T-helper 2 cell (primary cell): ENCODE measurements around the gene ZBTB5.
"Not testable (repeated sequence)": the region's sequence is repeated elsewhere in the genome, so short reads cannot be mapped to it uniquely, and the experiment has no call there.

Experiments used
- DNase-seq, 5 experiments: peaks; one replicate each; pipeline versions ENCODE4 v3.0.0 to v3.0.0-alpha.2; 2012 to 2022

Gene ZBTB5

DNA sequence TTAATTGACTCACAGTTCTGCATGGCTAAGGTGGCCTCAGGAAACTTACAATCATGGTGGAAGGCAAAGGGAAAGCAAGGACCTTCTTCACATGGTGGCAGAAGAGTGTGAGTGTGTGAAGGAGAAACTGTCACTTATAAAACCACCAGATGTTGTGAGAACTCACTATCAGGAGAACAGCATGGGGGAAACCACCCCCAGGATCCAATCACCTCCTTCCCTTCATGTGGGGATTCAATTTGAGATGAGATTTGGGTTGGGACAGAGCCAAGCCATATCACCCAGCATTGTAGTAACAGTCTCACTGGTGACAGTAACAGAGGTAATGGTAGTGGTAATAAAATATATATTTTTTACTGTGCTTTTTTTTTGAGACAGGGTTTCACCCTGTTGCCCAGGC, 18.1 kb downstream of the ZBTB5 start:
- no peak for DNase-seq

GRCh38 chr9:37446401-37446800, 18.8 kb downstream of the ZBTB5 start:
- no peak for DNase-seq

DNA sequence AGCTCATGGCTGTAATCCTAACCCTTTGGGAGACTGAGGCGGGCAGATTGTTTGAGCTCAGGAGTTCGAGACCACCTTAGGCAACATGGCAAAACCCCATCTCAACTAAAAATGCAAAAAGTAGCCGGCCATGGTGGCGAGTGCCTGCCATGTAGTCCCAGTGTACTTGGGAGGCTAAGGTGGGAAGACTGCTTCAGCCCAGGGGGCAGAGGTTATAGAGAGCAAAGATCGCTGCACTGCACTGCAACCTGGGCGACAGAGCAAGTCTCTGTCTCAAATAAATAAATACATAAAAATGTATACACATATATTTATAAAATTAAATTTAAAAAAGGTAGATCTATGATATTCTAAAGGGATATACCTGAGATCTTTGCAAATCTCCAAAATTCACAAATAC, 19.4 kb downstream of the ZBTB5 start:
- no peak for DNase-seq

DNA sequence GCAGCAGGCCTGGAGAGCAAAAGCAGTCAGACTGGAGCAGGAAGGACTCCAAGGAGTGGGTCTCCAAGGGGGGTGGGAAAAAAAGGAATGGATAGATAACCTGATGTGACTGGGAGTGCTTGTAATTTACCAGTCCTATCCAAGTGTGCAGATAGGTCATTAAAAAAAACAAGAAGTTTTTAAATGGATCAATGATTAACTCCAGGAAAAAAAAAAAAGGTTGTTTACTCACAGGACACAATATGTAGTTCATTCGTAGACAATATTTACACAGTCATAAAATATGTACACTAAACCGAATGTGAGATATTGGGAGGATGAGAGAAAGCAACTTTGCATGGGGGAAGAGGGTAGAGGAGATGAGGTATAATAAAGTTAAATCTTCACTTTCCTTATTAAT, 20.4 kb downstream of the ZBTB5 start:
- no peak for DNase-seq

DNA sequence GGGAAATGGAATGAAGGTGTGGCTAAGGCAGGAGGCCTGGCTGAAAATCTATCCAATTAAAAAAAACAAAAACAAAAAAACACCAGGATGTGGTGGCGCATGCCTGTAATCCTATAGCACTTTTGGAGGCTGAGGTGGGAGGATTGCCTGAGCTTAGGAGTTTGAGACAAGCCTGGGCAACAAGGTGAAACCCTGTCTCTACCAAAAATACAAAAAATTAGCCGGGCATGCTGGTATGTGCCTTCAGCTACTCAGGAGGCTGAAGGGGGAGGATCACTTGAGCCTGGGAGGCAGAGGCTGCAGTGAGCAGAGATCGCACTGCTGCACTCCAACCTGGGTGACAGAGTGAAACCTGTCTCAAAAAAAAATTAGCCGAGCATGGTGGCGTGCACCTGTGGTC, 21.7 kb downstream of the ZBTB5 start:
- DNase-seq, result no peak

GRCh38 chr9:37442556-37442955, 22.7 kb downstream of the ZBTB5 start:
- no peak for DNase-seq

DNA sequence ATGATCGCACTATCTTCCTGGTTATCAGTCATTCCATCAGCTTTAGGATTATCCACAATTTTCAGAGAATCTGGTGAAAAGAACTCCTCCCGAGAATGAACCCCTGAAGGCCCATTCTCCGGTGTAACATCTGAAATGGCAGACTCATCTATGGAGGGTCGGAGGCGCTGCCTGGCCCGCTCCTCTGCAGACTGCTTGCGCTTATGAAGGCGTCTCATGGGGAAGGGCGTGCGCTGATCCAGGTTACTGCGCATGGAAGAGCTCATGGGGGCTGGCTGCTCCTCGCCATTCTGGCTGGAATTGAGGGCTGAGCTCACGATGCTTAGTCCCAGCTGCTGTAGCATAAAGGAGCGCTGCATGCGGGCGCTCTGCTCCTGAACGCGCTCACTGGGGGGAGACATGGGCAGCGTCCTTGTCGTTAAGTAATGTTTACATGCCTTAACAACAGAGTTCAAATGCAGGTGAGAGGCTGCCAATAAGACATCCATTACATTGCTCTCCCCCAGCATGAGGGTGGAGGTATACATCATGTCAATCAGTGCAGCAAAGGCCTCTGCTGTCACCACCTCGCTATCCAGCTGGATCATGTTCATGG, 23.4 kb downstream of the ZBTB5 start:
- DNase-seq, result no peak

GRCh38 chr9:37438359-37438758, 26.9 kb downstream of the ZBTB5 start:
- no peak for DNase-seq

DNA sequence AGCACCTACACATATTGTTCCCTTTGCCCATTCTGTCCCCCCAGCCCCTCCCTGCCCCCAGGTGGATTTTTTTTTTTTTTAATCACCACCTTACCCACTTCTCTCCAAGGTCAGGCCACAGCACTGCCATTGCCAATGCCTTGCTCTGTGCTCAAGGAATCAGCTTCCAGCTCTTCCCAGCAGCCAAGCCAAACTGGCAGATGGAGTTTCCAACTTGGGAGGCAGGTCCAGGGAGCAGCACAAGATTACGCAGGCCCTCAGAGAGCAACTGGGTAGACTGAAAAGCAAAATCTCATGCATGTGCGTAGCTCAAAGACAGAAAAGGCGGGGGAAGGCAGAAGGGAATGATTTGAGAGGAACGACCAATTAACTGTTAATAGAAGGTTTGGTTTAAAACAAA, 27.6 kb downstream of the ZBTB5 start:
- DNase-seq, result no peak

GRCh38 chr9:37437010-37437409, 28.2 kb downstream of the ZBTB5 start:
- no peak for DNase-seq

- no peak for DNase-seq
These were observed 28.7 kb downstream of the ZBTB5 start for GRCh38 chr9:37436540-37436939.

GRCh38 chr9:37433867-37434371, 31.3 kb downstream of the ZBTB5 start:
- DNase-seq, result no peak

DNA sequence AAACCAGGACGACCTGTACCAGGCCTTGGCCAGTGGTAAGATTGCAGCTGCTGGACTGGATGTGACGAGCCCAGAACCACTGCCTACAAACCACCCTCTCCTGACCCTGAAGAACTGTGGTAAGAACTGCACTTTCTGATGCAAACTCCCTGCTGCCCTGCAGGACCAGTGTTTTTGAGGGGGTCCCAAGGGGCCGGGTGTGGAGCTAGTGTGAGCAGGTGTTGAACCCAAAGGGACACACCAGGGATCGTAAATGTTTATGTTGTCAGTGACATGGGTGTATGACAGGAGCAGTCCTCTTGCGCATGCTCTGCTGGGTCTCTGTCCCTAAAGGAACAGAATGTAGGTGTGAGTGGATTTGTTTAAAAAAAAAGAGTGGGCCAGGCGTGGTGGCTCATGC, 33.2 kb downstream of the ZBTB5 start:
- DNase-seq, result no peak

DNA sequence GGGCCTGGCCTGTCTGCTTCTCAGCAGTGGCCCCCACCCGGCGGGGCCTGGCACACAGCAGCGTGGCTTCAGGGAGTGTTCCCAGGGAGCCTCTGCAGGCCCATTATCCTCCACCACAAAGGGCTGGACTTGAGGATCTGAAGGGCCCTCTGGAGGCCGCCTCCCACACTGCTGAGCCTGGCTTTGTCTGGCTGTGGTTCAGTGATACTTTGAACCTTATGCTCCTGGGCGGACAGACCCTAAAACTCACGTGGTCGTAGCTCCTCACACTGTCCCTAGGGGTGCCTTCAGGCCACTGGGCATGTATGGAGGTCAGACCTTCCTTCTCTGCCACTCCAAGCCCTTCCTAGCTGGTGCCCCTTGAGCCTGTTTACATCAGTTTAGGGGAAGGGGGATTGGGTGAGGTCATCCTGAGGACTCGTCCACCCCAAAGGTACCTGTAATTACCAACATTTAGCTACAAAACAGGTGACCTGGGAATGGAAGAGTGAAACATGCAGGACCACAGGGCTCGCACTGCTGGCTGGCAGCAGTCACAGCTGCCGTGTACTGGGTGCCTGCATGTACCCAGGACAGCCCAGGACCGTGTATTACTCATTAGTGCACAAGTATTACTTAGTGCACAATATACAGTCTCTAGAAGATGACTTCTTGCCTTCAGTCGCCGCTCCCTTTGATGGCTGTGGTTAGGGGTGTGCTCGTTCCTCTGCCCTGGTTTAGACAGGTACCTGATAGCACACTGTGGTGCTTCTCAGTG, 34.2 kb downstream of the ZBTB5 start:
- no peak for DNase-seq

DNA sequence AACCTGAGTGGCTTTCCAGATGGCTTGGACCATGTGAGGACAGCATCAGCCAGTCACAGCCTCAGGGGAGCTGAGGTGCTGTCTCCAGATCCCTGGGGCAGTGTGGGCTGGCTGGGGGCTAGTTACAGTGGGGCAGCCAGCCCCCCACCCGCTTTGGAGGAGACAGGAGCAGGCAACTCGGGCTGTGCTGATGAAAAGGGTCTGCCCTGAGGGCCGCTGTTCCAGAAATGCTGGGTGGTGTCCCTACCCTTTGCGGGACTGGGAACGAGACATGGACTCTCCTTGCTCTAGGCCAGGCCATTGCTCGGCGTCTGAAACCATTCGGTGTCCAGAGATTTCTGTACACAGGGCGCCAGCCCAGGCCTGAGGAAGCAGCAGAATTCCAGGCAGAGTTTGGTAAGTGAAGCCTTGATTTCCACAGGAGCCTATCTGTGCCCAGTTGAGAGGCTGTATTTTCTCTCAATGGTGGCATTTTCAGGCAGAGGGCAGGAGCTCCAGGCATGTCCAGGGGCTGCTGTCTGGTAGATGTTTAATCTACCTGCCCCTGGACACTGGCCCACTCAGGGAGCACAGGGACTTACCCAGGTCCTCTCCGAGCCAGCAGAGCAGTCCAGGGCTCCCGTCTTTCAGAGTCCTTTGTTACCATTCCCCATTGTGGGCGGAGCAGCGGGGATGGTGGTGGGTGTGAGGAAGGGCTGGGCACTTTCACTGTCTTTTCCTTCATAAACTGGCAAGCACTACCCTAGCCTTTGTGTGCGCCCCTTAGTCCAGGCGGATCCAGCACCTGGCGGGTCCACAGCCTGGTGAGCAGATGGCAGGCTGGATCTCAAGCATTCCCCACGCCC, 35.6 kb downstream of the ZBTB5 start:
- DNase-seq, result no peak

DNA sequence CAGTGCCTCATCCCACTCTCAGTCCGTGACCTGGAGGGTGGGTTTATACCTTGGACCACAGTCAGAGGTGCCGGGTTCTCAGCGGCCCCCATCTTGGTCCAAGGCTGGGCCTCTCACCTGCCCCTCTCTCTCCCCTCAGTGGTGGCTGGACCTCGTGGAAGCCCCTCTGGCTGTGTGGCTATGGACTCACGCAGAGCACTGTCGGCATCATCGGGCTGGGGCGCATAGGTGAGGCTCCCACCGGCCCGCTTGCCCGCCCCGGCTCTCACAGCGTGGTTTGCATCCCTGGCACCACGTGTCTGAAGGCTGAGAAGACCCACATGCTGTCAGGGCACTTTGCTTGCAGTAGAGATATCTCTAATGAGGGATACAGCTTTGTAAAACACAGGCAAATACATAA, 36.9 kb downstream of the ZBTB5 start:
- no peak for DNase-seq

DNA sequence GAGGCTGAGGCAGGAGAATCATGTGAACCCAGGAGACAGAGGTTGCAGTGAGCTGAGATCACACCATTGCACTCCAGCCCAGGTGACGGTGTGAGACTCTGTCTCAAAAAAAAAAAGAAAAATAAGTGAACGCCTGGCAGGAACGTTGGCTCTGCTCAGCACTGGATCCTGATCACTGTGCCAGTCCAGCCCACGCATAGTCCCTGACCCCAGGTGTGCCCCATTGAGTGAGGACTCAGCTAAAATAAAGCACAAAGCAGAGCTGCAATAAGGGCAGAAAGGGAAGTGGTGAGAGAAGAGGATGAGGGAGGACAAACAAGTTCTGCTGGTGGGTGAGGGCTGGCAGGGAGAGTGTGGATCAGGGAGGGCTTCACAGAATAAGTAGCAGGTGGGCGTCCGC, 38.4 kb downstream of the ZBTB5 start:
- DNase-seq, result no peak

GRCh38 chr9:37426431-37426830, 38.8 kb downstream of the ZBTB5 start:
- DNase-seq, result not testable (repeated sequence)

GRCh38 chr9:37425298-37425752, 39.9 kb downstream of the ZBTB5 start:
- no peak for DNase-seq

GRCh38 chr9:37424686-37425297, 40.5 kb downstream of the ZBTB5 start:
- no peak for DNase-seq

- DNase-seq, result no peak
These were observed 41.0 kb downstream of the ZBTB5 start for GRCh38 chr9:37424204-37424685.

DNA sequence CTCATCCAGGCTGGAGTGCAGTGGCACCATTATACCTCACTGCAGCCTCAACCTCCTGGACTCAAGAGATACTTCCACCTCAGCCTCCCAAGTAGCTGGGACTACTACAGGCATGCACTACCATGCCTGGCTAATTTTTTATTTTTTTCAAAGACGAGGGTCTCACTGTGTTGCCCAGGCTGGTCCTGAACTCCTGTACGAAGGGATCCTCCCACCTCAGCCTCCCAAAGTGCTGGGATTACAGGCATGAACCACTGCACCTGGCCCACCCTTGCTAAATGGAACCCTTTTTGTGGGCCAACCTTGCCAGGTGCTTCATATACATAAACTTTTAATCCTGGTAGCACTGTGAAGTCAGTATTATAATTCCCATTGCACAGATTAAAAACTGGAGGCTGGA, 41.7 kb downstream of the ZBTB5 start:
- no peak for DNase-seq
